A549 (cell line): Measurements from ENCODE around the gene ANKS1B. TPM values are rescaled to one million over a fixed set of nuclear protein-coding genes. Genes with fewer than 3 reads are reported as not detected.

Source experiments
- ATAC-seq, 2 experiments: fragments of 200-7000 bp in 1 of 2; fragments of >200 bp in 1 of 2; cut with Nextera tagmentation in 1 of 2; cut with Tn5 transposase in 1 of 2; 3 replicates each; pipeline versions ENCODE4 v1.8.0 to v1.9.1; 2018 to 2020; ENCODE audit warnings: mild to moderate bottlenecking in 1 of 2, moderate library complexity in 1 of 2
- CTCF ChIA-PET: fragments of 300-600 bp; sonication (Branson Sonifier 250); formaldehyde crosslinking; extraction: SDS; loops from one replicate; lab custom pipeline; 2021; ENCODE audit warnings: antibody characterized with exemption, inconsistent platforms; lab: Yijun Ruan, JAX
- POLR2A ChIA-PET: fragments of 350-600 bp; formaldehyde crosslinking; extraction: SDS; loops from one replicate; lab custom pipeline; 2021; ENCODE audit warnings: antibody characterized with exemption, inconsistent platforms; lab: Yijun Ruan, JAX
- DNase-seq, 2 experiments: peaks; one replicate each; pipeline versions ENCODE4 v3.0.0 to v3.0.0-alpha.2; 2011 to 2016; ENCODE audit warnings: low read depth in 1 of 2, low spot score in 1 of 2
- FAIRE-seq: peaks from 2 replicates; lab custom pipeline; 2011; peaks lifted over from hg19 to GRCh38; lab: Jason Lieb, UNC
- H3K27ac ChIP-seq, 2 experiments: fragments of >200 bp; sonication (Bioruptor Twin); formaldehyde crosslinking; 3 replicates each; pipeline ENCODE4 v1.5.1; 2016 to 2017
- H3K4me1 ChIP-seq: fragments of >200 bp; sonication (Bioruptor Twin); formaldehyde crosslinking; 3 replicates; pipeline ENCODE4 v1.6.1; 2016
- H3K4me2 ChIP-seq: fragments of >200 bp; sonication (Bioruptor Twin); formaldehyde crosslinking; 3 replicates; pipeline ENCODE4 v1.6.1; 2016
- H3K4me3 ChIP-seq: fragments of >200 bp; sonication (Bioruptor Twin); formaldehyde crosslinking; 3 replicates; pipeline ENCODE4 v1.5.1; 2016
- H3K9me3 ChIP-seq: fragments of >200 bp; sonication (Bioruptor Twin); formaldehyde crosslinking; 3 replicates; pipeline ENCODE4 v1.6.1; 2016
- BCL3 ChIP-seq: fragments of >200 bp; sonication (Bioruptor Twin); formaldehyde crosslinking; IDR thresholded peaks from 3 replicates; pipeline ENCODE4 v1.6.1; 2016
- CBX8 ChIP-seq: fragments of 200-600 bp; sonication (generic); IDR thresholded peaks from 2 replicates; pipeline ENCODE4 v1.6.1; 2016
- CEBPB ChIP-seq, 2 experiments: fragments of >200 bp in 1 of 2; sonication (Bioruptor Twin) in 1 of 2; formaldehyde crosslinking in 1 of 2; IDR thresholded peaks; 2 replicates each; pipeline ENCODE4 v1.6.1; 2012 to 2016
- CHD2 ChIP-seq: fragments of 150-350 bp; IDR thresholded peaks from 2 replicates; pipeline ENCODE4 v1.6.1; 2014; ENCODE audit warnings: low read length; ENCODE audit not compliant: partially characterized antibody
- EHMT2 ChIP-seq: fragments of 200-600 bp; sonication (generic); IDR thresholded peaks from 2 replicates; pipeline ENCODE4 v1.6.1; 2016; ENCODE audit warnings: antibody characterized with exemption, low read depth, mild to moderate bottlenecking, moderate library complexity
- ELK1 ChIP-seq: fragments of 150-350 bp; IDR thresholded peaks from 2 replicates; pipeline ENCODE4 v1.6.1; 2014; ENCODE audit warnings: low read depth, mild to moderate bottlenecking, low read length
- FOXS1 ChIP-seq: fragments of 250-450 bp; sonication (Bioruptor Pico); IDR thresholded peaks from 2 replicates; pipeline ENCODE4 v1.5.0; 2020; ENCODE audit warnings: mild to moderate bottlenecking, moderate library complexity
- GATA3 ChIP-seq: IDR thresholded peaks from 2 replicates; pipeline ENCODE4 v1.6.1; 2012; ENCODE audit warnings: borderline replicate concordance
- HDAC2 ChIP-seq: fragments of 200-600 bp; sonication (generic); IDR thresholded peaks from 2 replicates; pipeline ENCODE4 v1.6.1; 2016
- HEYL ChIP-seq: fragments of 250-450 bp; sonication (Bioruptor Pico); IDR thresholded peaks from 2 replicates; pipeline ENCODE4 v1.8.0; 2021; ENCODE audit warnings: mild to moderate bottlenecking, moderate library complexity
- HMGXB4 ChIP-seq: fragments of 250-450 bp; sonication (Bioruptor Pico); IDR thresholded peaks from 2 replicates; pipeline ENCODE4 v1.5.0; 2021; ENCODE audit warnings: mild to moderate bottlenecking, moderate library complexity, borderline replicate concordance
- HOXA7 ChIP-seq: fragments of 250-450 bp; sonication (Bioruptor Pico); IDR thresholded peaks from 2 replicates; pipeline ENCODE4 v1.5.0; 2020; ENCODE audit warnings: mild to moderate bottlenecking, moderate library complexity
- HOXB5 ChIP-seq: fragments of 250-450 bp; sonication (Bioruptor Pico); IDR thresholded peaks from 2 replicates; pipeline ENCODE4 v1.5.0; 2020; ENCODE audit warnings: mild to moderate bottlenecking, moderate library complexity
- JUNB ChIP-seq: fragments of >200 bp; sonication (Bioruptor Twin); formaldehyde crosslinking; IDR thresholded peaks from 2 replicates; pipeline ENCODE4 v1.6.1; 2016
- KDM5A ChIP-seq: fragments of 200-600 bp; sonication (generic); IDR thresholded peaks from 2 replicates; pipeline ENCODE4 v1.6.1; 2016; ENCODE audit warnings: antibody characterized with exemption, mild to moderate bottlenecking
- MAFK ChIP-seq: fragments of 450-650 bp; IDR thresholded peaks from 2 replicates; pipeline ENCODE4 v1.6.1; 2014; ENCODE audit not compliant: partially characterized antibody
- PBX3 ChIP-seq: IDR thresholded peaks from 2 replicates; pipeline ENCODE4 v1.6.1; 2012
- POLR2AphosphoS2 ChIP-seq: conservative IDR thresholded peaks from 2 replicates; pipeline ENCODE4 v1.6.1; 2012; ENCODE audit warnings: low read length, improper control_type of control experiment, inconsistent platforms
- RARB ChIP-seq: fragments of 250-450 bp; sonication (Bioruptor Pico); IDR thresholded peaks from 2 replicates; pipeline ENCODE4 v1.8.0; 2021; ENCODE audit warnings: mild to moderate bottlenecking, moderate library complexity
- ZFP36 ChIP-seq: fragments of 450-650 bp; IDR thresholded peaks from 2 replicates; pipeline ENCODE4 v1.6.1; 2014; ENCODE audit warnings: borderline replicate concordance; ENCODE audit not compliant: partially characterized antibody
- ZSCAN20 ChIP-seq: fragments of 250-450 bp; sonication (Bioruptor Pico); IDR thresholded peaks from 2 replicates; pipeline ENCODE4 v1.8.0; 2022; ENCODE audit warnings: mild to moderate bottlenecking, moderate library complexity
- WGBS: methylation state at CpG from one replicate; pipeline ENCODE4 v1.1.6; 2017; ENCODE audit errors: missing lambda C conversion rate; 5-methylcytosine and 5-hydroxymethylcytosine counted together
- polyA plus RNA-seq, 4 experiments: library from polyadenylated mRNA; depleted of rRNA in 3 of 4; stranded (reverse); fragments of >200 nt; fragmentation: RNase III in 1 of 4; extraction: RNeasy Plus Mini Kit Qiagen cat#74134 plus additional on column Dnase treatment in 1 of 4; gene quantifications; 2 replicates in 3 of 4; 3 replicates in 1 of 4; pipeline ENCODE4 v1.2.3, GENCODE V29; 2011 to 2017
- TF ChIP-seq, protein P1 (sequence below): fragments of >200 bp; sonication (Bioruptor Twin); formaldehyde crosslinking; IDR thresholded peaks from 3 replicates; pipeline ENCODE4 v1.5.1; 2016

ANKS1B gene
- polyA plus RNA-seq, 2 of the 4 experiments (the other 2 are of a cell fraction) = 1.5 to 2.2 TPM

GRCh38 chr12:98870504-98870903, 1114.2 kb downstream of the ANKS1B start:
- no peak for ATAC-seq
- CTCF ChIA-PET = interaction anchor here (0.6 to 0.7 kb wide), 2 partner anchors 69 to 132 kb away, joined by 3 read pairs; no protein-coding TSS in a partner anchor

DNA sequence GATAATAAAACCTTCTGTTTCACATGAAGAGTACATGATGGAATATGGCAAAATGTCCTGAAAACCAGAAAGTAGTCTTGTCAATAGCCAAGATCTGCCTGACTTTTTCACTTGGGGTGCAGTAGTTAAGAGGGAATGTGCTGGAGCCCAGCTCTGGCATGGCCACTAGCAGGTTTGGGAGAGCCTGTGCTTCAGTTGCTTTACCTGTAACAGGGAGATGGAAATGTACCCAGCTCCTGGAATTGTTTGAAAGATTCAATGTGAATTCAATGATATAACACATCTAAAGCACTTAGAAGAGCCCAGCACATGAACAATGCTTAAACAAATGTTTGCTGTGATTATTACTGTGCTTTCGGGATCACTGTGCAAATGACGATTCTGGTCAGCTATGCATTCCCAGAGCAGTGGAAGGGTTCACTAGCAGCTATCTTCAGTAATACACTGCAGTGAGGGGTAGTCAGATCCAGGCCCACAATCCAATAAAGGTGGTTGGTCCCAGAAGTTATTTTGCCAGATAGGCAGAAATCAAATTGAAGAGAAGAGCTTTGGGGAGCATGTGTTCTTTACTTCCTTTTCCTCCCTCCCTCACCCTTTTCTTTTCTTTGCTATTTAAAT, 1114.7 kb downstream of the ANKS1B start:
- no peak for FAIRE-seq

More at GRCh38 chr12:98870504-98870903, 1114.2 kb downstream of the ANKS1B start:
- no peaks in the 10 kb centered on the region for H3K9me3 ChIP-seq
- H3K4me1 ChIP-seq = no peaks in the 10 kb centered on the region
- no peak overlapping the region for H3K4me2 ChIP-seq
- POLR2A ChIA-PET = no interaction called here
- no peak overlapping the region for H3K27ac ChIP-seq
- 40% methylated on average over 6 of the region's 6 CpGs for WGBS
- DNase-seq (no peak), FAIRE-seq (no peak)
- TF ChIP-seq JUNB (no peak), ELK1 (no peak), PBX3 (no peak), POLR2AphosphoS2 (no peak), GATA3 (no peak), EHMT2 (no peak), BCL3 (no peak), HOXB5 (CRISPR knock-in tag) (no peak), FOXS1 (no peak), ZSCAN20 (no peak), CBX8 (no peak), CHD2 (no peak), HEYL (CRISPR knock-in tag) (no peak), ZFP36 (no peak), HOXA7 (CRISPR knock-in tag) (no peak), KDM5A (no peak)
- TF ChIP-seq, protein P1, sequence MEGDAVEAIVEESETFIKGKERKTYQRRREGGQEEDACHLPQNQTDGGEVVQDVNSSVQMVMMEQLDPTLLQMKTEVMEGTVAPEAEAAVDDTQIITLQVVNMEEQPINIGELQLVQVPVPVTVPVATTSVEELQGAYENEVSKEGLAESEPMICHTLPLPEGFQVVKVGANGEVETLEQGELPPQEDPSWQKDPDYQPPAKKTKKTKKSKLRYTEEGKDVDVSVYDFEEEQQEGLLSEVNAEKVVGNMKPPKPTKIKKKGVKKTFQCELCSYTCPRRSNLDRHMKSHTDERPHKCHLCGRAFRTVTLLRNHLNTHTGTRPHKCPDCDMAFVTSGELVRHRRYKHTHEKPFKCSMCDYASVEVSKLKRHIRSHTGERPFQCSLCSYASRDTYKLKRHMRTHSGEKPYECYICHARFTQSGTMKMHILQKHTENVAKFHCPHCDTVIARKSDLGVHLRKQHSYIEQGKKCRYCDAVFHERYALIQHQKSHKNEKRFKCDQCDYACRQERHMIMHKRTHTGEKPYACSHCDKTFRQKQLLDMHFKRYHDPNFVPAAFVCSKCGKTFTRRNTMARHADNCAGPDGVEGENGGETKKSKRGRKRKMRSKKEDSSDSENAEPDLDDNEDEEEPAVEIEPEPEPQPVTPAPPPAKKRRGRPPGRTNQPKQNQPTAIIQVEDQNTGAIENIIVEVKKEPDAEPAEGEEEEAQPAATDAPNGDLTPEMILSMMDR = no peak
- H3K4me3 ChIP-seq = no peak overlapping the region

More for the DNA sequence above, 1114.7 kb downstream of the ANKS1B start:
- Histone ChIP-seq H3K4me3 (no peak overlapping the region), H3K4me2 (no peak overlapping the region)
- POLR2A ChIA-PET = no interaction called here
- TF ChIP-seq RARB (CRISPR knock-in tag) = no peak
- no peak for TF ChIP-seq HMGXB4 (CRISPR knock-in tag)
- no peak for TF ChIP-seq CEBPB (IDR thresholded peaks at IDR 0.05)
- TF ChIP-seq POLR2AphosphoS2 = no peak
- TF ChIP-seq MAFK = peak; percentile 35
- TF ChIP-seq HDAC2 = no peak
- TF ChIP-seq BCL3 = no peak
- TF ChIP-seq, all 56 proteins: peak for 1
- no peak for ATAC-seq
- H3K9me3 ChIP-seq = no peaks in the 10 kb centered on the region
- DNase-seq = no peak
- H3K4me1 ChIP-seq = no peaks in the 10 kb centered on the region
- H3K27ac ChIP-seq = no peak overlapping the region
- CTCF ChIA-PET = interaction anchor here (0.6 to 2.0 kb wide), 3 partner anchors 70 to 171 kb away, joined by 3 to 5 read pairs (median 3); no protein-coding TSS in a partner anchor
- WGBS = 76% methylated on average over 2 of the region's 2 CpGs
